Cardiac muscle cell (in vitro differentiated cells and primary cell): ENCODE results near the gene CDH23. TPM values are rescaled to one million over a fixed set of nuclear protein-coding genes. Genes with fewer than 3 reads are reported as not detected.
A peak's percentile ranks its signal among the peaks of the same experiment; 100 is the strongest.

Experiments
- DNase-seq, 2 donors: peaks; one replicate each; pipeline versions ENCODE4 v3.0.0 to v3.0.0-alpha.2; 2010 to 2017; ENCODE audit warnings: low read depth in 1 of 2, low spot score in 1 of 2
- H3K27ac ChIP-seq: fragments of 200-600 bp; sonication (generic); 2 replicates; pipeline ENCODE4 v1.5.1; 2016
- H3K27me3 ChIP-seq: fragments of 200-600 bp; sonication (generic); 2 replicates; pipeline ENCODE4 v1.6.0; 2016; ENCODE audit warnings: control low read depth
- H3K36me3 ChIP-seq: fragments of 200-600 bp; sonication (generic); 2 replicates; pipeline ENCODE4 v1.5.1; 2016; ENCODE audit warnings: control low read depth
- H3K4me1 ChIP-seq: fragments of 200-600 bp; sonication (generic); 2 replicates; pipeline ENCODE4 v1.8.1; 2017; ENCODE audit warnings: low read depth, mild to moderate bottlenecking, mixed run types
- H3K4me3 ChIP-seq: fragments of 200-600 bp; sonication (generic); 2 replicates; pipeline ENCODE4 v1.5.1; 2016; ENCODE audit warnings: mild to moderate bottlenecking
- H3K9me3 ChIP-seq: fragments of 200-600 bp; sonication (generic); 2 replicates; pipeline ENCODE4 v1.5.1; 2017; ENCODE audit warnings: low read depth, mild to moderate bottlenecking, control low read depth
- CTCF ChIP-seq: IDR thresholded peaks from 2 replicates; pipeline ENCODE4 v1.5.1; 2012; ENCODE audit warnings: low read depth, mild to moderate bottlenecking, low read length
- polyA plus RNA-seq: library from polyadenylated mRNA; unstranded; fragments of >200 nt; fragmentation: Nextera tagmentation; extraction: Ambion mirVana; gene quantifications from 2 replicates; pipeline ENCODE4 v1.2.1, GENCODE V29; 2016
- total RNA-seq: library from RNA; depleted of rRNA; stranded (reverse); fragments of >200 nt; gene quantifications from 2 replicates; pipeline ENCODE4 v1.2.3, GENCODE V29; 2016

The CDH23 gene
- total and polyA plus RNA-seq, 2 experiments from 2014 or later = 0.05 to 0.51 TPM

DNA sequence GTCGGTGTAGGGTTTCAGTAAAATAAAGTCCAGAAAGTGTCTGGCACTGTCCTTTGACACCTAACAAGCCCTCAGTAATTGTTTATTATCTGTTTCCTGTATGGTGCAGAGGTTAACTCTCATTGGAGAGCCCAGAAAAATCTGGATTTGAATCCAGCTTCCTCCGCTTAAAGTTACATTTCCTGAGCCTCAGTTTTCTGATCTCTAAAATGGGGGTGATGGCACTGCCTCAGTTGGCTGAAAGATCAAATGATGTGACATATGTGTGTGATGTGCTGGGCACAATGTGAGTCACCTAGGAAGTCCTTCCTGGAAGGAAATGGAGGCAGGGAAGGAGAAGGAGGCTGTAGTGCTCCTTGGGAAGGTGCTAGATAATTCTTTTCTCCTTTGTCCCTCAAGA is 14.7 kb upstream of the CDH23 start:
- no peak for DNase-seq
- no peaks in the 10 kb centered on the region for H3K36me3 ChIP-seq
- no peaks in the 10 kb centered on the region for H3K9me3 ChIP-seq
- H3K4me3 ChIP-seq = no peak overlapping the region
- no peaks in the 10 kb centered on the region for H3K4me1 ChIP-seq
- no peaks in the 10 kb centered on the region for H3K27me3 ChIP-seq
- H3K27ac ChIP-seq = no peak overlapping the region
- TF ChIP-seq CTCF = no peak

DNA sequence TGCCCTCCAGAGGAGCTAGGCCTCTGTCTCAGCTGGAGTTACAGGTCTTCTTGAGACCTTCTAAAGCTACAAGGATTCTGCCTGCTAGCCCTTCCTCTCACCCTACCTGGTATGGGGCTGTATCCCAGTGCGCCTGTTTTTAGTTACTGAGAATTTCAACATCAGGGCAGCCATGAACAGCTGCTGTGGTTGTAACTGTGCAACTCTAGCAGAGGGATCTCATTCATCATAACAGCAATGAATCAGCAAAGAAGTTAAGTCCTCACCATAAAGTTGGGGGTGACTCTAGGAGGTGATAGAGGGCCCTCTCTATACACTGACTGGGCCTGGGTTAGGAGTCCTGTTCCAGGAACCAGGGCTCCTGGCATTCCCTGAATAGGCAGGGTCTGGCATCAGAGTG is 14.0 kb upstream of the CDH23 start:
- Histone ChIP-seq H3K9me3 (no peaks in the 10 kb centered on the region), H3K27me3 (peaks cover under 1% of the 10 kb centered on the region), H3K27ac (no peak overlapping the region), H3K4me3 (no peak overlapping the region), H3K36me3 (no peaks in the 10 kb centered on the region), H3K4me1 (no peaks in the 10 kb centered on the region)
- no peak for TF ChIP-seq CTCF
- DNase-seq = no peak

- H3K36me3 ChIP-seq = no peaks in the 10 kb centered on the region
- no peaks in the 10 kb centered on the region for H3K4me1 ChIP-seq
- H3K4me3 ChIP-seq = no peak overlapping the region
- H3K9me3 ChIP-seq = no peaks in the 10 kb centered on the region
- peaks cover 9% of the 10 kb centered on the region for H3K27me3 ChIP-seq
- peak; percentile 93 for TF ChIP-seq CTCF
- DNase-seq = peak; percentile 57 to 78
- no peak overlapping the region for H3K27ac ChIP-seq
Observed at GRCh38 chr10:71383972-71384687, 12.6 kb upstream of the CDH23 start.

GRCh38 chr10:71388171-71388570 is 8.5 kb upstream of the CDH23 start:
- no peak for DNase-seq
- peaks cover 4% of the 10 kb centered on the region for H3K4me1 ChIP-seq
- peaks cover 21% of the 10 kb centered on the region for H3K27me3 ChIP-seq
- no peak overlapping the region for H3K4me3 ChIP-seq
- H3K36me3 ChIP-seq = no peaks in the 10 kb centered on the region
- no peak for TF ChIP-seq CTCF
- H3K9me3 ChIP-seq = no peaks in the 10 kb centered on the region
- no peak overlapping the region for H3K27ac ChIP-seq

- peaks cover 4% of the 10 kb centered on the region for H3K4me1 ChIP-seq
- no peak for TF ChIP-seq CTCF
- DNase-seq = no peak
- H3K27me3 ChIP-seq = peaks cover 27% of the 10 kb centered on the region
- no peak overlapping the region for H3K4me3 ChIP-seq
- no peaks in the 10 kb centered on the region for H3K9me3 ChIP-seq
- H3K36me3 ChIP-seq = no peaks in the 10 kb centered on the region
- no peak overlapping the region for H3K27ac ChIP-seq
Observed at GRCh38 chr10:71388583-71389310, 8.0 kb upstream of the CDH23 start.
